Dermis microvascular lymphatic vessel endothelial cell (primary cell): ENCODE data around the gene COG7. TPM values are rescaled to one million over a fixed set of nuclear protein-coding genes. Genes with fewer than 3 reads are reported as not detected.
"Not testable (repeated sequence)": the region's sequence is repeated elsewhere in the genome, so short reads cannot be mapped to it uniquely, and the experiment has no call there.

Experiments
- DNase-seq, 2 donors: peaks; one replicate each; pipeline versions ENCODE4 v3.0.0 to v3.0.0-alpha.2; 2010; ENCODE audit warnings: low read depth in 2 of 2
- total RNA-seq: library from RNA; depleted of rRNA; stranded (reverse); fragments of >200 nt; gene quantifications from 2 replicates; pipeline ENCODE4 v1.2.1, GENCODE V29; 2014

COG7 gene
- total RNA-seq, 1 donor from 2014 or later: 7.6 TPM

DNA sequence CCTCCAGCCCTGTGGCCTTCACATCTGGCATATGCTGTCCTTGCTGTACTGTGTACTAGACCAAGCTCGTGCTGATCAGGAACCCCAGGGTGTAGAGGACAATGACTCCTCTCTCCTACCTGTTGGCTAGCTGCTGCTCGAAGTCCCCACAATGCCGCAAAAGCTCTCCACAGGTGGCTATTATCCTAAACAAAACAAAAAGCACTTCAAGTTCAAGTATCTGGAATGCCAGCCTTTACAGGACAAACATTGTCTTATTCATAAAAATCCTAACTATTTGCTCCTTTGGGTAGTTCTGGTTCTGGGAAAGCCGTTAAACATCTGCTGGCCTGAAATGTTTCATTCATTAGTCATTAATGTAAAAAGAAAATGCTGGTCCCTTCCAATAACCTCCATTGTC lies 42.8 kb downstream of the COG7 start:
- DNase-seq: no peak

DNA sequence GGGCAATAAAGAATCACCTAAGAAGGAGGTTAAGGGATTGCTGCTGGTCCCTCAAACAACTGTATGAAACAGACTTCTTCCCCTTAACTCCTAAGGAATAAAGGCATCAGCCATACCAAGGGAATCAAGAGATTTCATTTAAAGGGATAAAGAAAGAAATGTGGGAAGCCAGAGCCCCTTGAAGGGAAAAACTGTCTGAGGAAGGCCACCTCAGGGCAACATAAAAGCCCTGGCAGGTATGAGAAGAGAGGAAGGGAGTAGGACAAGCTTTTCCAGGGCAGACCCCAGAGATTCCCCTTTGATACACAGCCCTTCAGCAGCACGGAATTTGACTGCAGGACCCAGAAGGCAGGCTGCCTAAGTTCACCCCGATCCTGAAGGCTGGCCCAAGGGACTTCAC lies 43.5 kb downstream of the COG7 start:
- DNase-seq: no peak

DNA sequence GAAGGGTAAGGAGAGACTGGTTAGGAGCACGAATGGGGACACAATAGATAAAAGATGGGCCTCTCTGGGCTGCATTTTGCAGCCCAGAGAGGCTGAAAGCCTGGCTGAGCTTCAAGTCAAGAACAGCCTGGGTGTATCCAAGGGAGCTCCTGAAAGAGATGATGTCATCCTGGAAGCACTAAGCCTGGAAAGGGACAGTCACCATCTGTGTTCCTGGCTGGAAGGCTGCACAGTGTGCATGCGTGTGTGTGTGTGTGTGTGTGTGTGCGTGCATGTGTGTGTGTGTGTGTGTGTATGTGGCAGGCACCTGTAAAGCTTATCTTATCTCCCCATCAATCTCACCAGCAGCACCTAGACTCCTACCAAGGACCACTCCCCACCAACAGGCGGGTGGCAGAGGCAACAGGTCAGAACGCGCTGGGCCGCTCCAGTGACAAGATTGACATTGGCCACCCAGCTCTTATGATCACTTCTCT lies 44.1 kb downstream of the COG7 start:
- peak; percentile 22 to 51 for DNase-seq

DNA sequence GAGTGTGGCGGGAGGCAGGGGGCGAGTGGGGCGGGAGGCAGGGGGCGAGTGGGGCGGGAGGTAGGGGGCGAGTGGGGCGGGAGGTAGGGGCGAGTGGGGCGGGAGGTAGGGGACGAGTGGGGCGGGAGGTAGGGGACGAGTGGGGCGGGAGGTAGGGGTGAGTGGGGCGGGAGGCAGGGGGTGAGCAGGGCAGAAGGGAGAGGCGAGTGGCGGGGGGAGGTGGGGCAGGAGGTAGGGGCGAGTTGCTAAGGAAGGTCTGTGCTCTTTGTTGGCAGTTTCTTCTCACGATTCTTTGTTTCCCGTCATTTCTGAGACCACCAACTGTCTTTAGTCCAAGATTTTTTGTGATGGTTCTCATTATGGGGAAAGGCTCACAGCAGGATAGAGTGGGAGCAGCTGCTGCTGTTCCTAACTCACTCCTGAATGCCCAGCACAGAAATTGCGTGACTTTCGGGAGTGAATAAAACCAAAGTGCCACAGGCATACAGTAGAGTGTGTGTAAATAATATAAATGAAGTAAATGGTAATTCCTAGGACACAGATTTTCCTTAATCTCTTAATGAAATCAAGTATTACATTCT lies 44.7 kb downstream of the COG7 start:
- DNase-seq: no peak

DNA sequence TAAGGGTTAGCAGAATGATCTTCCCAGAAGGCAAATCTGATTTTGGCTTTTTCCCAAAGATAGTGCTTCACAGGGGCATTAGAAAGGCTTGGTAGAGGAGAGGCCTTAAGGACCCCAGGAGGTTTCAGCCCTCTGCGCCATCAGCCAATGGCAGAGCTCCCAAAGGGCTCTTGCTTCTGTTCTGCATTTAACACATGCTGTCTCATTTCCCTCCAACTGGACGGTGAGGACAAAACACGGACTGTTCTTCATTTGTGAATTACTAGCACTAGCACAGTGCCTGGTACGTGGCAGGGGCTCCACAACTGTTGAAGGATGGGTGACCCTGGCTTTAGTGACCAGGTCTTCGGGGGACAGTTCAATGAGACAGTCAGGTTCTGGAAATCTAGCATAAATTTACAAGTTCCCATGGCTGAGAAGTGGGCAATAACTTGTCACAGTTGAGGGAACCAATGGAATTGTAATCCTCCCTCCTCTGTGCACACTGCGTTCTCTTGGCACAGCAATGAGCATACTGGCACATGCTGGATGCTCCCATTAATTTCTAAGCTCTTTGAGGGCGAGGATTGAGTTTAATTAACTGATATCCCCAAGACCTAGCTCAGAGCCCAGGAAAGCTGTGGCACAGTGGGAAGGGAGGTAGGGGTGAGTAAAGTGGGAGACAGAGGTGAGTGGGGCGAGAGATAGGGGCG lies 45.4 kb downstream of the COG7 start:
- no peak for DNase-seq

DNA sequence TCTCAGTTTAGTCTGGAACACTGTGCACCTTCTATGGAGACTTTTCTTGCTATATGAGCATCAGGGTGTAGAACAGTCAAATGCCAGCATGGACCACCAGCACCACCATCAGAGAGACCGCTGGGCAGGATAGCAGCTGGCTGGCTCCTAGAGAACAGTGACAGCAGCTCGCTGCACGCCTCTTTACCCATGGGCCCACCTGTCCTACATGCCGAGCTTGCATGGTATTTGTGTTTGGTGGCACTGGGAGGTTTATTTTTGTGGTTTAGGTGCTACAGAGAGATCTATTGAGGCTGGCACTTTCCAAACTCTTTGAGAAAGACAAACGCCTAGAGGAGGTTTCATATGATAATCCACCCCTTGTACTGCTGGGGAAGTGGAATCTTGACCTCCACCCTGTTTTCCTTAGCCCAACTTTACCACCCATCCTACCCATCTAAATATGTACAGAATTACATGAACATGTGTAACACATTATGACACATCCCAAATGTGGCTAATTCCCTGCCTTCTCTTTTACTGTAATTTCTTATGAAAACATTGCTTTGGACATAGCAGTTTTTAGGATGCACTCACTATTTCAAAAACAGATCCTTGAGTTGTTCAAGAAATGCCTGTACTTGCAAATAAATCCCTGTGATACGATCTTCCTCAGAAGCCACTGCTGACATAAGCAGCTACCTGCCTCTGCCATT lies 46.3 kb downstream of the COG7 start:
- no peak for DNase-seq

DNA sequence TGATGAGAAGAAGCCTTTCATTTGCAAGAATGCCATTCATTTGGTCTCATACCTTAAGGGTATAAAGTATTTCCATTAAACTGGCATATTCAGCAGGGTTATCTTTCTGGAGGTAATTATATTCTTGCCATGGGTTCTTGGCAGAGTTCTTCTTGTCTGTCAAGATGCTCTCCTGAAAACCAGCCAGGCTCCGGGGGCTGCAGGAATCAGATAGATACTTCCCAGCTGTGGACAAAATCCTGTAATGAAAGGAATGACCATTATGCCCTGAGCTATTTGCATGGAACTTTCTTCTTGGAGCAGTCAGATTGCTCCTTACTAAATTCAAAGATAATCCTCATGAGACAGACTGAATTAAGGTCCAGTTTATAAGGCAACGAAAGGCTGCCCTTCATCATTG lies 47.0 kb downstream of the COG7 start:
- DNase-seq: no peak

DNA sequence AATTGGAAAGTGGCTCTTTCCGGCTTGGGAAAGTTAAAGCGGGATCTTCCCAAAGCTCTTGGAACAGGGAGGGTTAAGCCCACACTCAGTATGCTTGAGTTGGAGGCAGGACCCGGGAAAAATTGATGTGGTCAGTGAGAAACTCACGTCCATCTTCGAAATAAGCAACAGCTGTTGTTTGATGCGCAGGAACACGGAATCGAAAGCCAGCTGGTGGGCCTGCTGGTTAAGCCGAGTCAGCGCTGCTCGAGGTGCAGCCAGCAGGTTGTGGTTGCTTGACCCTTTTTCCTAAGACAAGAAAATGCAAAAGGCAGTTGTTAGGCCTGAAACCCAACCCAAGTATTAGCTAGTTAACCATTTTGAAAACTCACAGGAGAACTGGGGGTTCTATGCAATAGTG lies 49.4 kb downstream of the COG7 start:
- no peak for DNase-seq

DNA sequence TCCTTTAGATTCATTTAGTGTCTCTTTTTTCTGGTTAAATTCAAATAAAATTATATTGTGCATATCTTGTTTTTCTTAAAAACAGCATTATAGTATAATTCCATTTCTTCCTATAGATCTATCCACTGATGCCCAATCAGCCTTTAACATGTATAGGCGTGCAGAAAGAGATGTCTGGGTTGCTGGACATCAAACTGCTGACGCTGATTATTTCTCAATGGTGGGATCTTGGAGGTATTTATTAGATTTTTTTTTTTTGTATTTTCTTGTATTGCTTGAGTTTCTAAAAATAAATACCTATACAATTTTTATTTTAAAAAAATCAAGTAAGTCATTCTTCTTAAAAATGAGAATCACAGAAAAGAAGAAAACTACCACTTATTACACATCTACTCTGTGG lies 50.9 kb downstream of the COG7 start:
- no peak for DNase-seq

DNA sequence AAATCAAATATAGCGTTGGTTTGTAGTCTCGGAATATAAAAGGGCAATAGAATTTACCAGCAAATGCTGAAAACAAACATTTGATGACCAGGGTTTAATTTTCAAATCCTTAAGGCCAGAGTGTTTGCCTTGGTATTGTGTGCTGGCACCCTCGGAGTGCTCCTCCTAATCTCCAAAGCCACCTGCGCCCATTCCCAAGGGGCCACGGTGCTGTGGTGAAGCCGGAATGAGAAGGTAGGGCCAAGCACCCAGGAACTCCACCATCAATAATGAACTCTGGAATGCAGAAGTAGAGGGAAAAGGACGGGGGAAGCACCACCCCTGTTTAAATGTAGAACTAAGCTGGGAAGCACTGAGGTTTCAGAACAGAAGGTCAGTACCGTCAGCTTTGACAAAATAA lies 51.9 kb downstream of the COG7 start:
- no peak for DNase-seq

DNA sequence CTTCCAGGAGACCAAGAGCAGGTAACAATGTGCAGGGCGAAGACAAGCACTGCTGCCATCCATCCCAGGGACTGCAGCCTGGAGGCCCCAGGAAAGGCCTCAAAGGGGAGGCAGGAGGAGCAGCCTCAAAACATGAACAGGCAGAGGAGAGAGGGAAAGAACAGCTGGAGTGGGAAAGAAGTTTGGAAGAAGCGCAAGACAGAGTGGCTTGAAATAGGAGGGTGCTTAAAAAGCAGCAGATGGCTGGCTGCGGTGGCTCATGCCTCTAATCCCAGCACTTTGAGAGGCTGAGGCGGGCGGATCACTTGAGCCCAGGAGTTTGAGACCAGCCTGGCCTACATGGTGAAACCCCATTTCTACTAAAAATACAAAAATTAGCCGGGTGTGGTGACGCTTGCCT lies 52.5 kb downstream of the COG7 start:
- not testable (repeated sequence) for DNase-seq

DNA sequence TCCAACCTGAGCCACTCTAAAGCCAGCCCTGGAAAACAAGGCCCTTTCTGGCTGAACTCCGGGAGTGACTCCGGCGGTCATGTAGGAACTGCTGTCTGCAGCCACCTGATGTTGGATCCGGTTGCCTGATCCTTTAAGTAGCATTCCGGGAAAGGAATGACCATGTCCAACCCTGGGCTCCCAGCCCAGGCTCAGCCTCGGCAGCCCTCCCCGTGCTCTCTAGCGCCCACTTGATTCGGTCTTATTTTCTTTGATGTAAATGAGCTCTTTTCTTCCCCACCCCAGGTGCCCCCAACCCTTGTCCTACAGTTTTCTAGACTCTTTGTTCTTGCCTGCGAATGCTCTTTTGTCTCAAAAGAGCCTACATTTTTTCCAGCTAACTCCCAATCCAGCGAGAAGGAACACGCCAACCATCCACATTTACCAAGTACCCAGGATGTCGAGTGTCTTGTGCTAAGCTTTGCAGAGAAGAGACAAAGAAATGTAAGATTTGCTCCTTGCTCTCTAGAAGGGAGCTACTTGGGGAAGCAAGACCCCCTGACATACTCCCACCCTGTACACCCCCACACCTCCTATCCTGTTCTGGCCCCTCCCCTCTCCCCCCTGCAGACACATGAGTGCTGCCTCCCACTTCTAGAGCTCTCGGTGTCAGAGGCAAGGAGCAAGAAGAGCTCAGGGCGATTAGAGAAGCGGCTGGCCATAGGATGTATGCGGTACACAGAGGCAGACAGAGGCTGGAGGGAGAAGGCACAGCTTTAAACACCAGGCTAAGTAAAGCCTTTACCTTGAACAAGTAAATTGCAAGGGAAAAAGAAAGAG lies 53.8 kb downstream of the COG7 start:
- DNase-seq: no peak

DNA sequence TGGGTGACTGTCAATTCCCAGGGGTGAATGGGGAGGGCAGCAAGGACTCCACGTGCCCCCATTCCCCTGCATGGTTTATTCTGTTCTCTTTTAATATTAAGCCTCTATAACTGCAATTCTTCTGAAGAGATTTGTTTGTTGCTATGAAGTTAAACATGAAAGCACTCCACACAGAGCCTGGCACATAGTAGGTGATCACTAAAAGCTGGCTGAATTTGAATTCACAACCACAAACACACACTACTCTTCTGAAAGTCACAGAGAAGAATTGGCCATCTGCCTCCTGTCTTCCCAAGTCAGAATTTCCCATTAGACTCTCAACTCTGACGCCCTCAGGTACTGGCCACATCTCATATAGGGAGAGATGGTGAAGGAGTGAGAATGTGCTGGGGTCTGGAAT lies 55.5 kb downstream of the COG7 start:
- DNase-seq: no peak

DNA sequence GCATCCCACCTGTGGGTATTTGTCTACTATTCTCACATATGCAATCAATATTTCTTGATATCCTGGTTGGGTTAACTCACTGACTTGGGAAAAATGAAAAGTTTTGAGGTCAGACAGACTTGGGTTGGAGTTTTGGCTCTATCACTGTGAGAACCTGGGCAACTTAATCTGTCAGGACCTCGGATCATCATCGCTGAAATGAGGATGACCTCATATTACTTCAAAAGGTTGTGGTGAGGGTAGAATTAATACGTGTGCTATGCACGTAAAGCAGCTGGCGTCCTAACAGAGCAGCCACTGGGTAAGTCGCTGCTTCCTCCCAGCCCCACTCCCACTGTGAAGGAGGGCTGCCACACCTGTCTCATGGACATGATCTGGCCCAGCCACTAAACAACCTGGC lies 57.3 kb downstream of the COG7 start:
- DNase-seq: no peak

DNA sequence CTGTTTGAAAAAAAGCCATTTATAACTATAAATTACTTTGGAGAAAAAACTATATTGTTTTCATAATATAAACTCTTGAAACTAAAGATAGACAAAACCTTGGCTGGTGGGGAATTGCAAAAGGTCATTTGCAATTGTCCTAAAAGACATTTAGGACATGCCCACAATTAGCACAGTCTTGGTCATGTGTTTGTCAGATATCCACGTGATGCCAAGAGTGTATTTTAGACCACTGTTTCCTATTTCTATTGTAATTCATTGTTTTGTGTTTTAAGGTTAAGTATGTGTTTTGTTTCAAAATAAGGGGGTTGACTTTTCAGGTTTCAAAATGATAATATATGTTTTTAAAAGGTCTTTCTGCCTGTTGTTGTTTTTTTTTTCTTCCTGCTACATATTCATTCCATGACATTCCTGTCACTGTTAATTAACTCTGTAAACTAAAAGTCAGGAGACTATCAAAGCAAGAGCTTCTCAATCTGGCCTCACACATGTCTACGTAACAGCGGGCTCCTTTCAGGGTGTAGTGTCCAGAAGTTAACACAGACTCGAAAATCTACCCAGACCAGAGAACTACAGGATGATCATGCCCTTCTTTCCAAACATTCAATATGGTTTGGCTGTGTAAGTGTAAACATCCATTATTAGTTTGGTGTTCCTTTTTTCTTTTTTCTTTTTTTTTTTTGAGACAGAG lies 58.7 kb downstream of the COG7 start:
- peak; percentile 50 to 80 for DNase-seq

DNA sequence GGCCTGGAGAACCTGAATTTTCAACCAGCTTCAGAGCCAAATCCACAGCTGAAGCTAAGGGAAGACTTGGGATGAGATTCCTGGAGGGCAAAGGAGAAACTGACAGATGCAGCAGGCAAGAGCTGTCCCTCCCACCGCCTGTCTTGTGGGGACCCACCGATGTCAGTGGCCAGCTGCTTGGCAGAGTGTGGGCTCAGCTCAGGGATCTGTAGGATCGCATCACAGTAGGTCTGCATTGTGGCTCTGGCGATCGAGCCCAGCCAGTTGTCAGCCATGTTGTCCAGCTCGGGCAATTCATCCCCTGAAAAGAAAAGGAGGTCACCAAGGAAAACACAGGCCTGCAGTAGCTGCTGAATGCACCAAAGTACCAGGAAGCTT lies 60.8 kb downstream of the COG7 start:
- DNase-seq: no peak

DNA sequence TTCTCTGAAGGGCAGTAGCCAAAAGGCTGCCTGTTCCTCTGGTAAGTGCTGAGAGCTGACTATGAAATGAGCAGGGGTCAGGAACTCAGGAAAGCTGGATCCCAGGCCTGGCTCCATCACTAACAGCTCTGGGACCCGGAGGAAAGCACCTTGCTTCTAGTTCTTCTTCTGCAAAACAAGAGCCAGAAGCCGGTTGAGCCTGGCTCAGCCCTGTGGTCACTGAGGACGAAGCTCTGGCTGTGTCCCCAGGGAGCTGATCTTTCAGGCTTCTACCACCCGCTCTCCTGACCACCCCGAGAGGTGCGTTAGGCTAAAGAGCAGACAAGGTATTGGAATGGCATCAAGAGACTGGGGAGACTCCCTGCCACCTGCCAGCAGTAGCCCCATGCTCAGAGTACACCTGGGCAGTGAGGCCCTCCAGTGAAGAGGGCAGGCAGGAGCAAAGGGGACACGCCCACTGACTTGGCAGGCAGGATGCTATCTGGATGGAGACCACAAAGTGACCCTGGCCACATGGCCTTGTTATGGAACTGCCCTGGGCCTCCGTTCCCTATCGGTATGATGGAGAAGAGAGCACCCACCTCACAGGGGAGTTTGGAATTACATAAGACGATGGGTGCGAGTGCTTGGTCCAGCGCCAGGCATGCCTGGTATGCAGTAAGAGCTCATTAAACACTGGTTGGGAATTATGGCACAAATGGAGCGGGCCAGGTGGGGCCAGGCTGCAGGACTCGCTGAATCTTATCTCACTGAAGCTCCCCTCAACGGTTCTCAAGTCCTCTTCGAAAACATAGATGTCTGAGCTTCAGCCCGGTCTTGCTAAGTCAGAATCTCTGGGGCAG lies 61.4 kb downstream of the COG7 start:
- DNase-seq: no peak

DNA sequence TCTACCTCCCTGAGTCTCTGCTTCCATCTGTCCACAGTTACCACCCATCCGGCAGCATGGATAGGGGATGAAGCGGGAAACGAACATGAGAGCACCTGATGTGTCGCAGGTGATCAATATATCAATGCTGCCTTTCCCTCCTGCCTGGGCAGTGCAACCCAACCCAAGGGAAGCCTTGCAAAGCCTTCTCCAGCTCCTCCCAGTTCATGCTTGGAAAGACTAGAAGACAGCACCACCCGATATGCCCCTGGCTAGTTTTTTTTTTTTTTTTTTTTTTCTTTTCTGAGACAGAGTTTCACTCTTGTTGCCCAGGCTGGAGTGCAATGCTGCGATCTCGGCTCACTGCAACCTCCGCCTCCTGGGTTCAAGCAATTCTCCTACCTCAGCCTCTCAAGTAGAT lies 63.1 kb downstream of the COG7 start:
- not testable (repeated sequence) for DNase-seq

DNA sequence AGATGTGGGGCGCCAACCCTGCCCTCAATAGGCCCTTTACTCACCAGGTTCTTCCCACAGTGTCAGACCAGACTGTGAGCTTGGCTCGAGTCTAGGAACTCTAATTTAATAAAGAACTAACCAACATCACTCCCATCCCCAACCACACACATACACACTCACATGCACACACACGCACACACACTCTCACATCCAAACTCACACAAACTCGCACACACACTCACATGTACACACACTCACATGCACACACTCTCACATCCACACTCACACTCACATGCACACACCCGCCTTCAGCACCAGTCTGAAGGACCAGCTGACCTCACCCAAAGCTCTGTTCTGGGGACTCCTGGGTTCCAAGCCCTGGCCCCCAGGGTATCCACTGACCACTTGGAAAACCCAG lies 63.8 kb downstream of the COG7 start:
- no peak for DNase-seq

DNA sequence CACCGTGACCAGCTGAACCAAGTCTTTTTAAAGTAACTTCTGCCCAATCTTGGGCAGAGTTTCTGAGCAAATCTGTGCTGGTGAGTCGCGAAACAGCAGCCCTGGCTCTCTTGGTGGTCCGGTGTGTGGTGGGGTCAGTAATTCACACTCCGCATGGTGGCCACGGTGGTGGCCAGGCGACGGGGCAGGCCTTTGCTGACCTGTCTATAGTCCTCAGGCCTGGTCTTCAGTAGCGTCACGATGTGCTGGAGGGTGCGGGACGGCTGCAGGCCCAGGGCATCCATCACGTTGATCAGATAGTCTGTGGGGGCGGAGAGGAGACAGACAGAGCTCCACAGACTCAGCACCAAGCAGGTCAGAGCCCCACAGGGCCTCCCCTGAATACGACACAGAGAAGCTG lies 64.2 kb downstream of the COG7 start:
- no peak for DNase-seq

DNA sequence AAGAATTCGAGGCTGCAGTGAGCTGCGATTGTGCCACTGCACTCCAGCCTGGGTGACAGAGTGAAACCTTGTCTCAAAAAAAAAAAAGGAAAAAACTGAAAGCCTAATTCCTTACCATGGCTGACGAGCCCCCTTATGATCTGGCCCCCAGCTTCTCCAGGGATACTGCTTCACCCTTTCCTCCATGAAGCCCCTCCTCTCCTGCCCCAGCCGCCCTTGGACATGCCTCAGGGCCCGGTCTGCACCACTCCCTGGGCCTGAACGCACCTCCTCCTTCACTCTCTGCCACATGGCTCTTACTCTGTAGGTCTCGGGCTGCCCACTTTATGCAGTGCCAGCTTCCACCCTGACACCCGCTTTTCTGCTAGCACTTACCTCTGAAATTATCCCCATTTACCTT lies 65.3 kb downstream of the COG7 start:
- no peak for DNase-seq
